Measurements from ENCODE around the gene TIMM17A.

The TIMM17A gene

DNA sequence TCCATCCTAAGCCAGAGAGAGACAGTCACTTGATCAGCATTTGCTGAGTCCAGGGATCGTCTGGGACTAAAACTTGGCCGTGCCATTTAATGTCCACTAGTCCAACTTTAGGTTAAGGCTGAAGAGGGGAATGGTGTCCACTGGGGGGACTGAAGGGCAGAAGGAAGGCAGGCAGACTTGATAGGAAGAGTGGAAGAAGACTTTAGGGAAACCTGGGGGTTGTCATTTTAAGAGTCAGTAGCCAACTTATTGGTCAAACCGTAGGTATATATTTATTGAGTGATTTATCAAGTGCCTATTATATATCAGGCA is 7.7 kb upstream of the TIMM17A start:
- H3K4ac ChIP-seq (ENCODE audit: low read depth, low read length), result no peak overlapping the region
- H3K4me3 ChIP-seq (ENCODE audit: low read depth, low read length), result no peak overlapping the region
- no peaks in the 10 kb centered on the region for H3K79me2 ChIP-seq (ENCODE audit: control insufficient read depth, insufficient read depth, low read length, poor library complexity)
- no peak overlapping the region for H3K9ac ChIP-seq (ENCODE audit: low read length)
- no peak overlapping the region for H3K23ac ChIP-seq (ENCODE audit: low read length)
- no peak for DNase-seq
- H3K36me3 ChIP-seq (ENCODE audit: control insufficient read depth in 1 of 2, insufficient read depth in 2 of 2, low read length in 2 of 2), result no peaks in the 10 kb centered on the region
- no peaks in the 10 kb centered on the region for H3K9me3 ChIP-seq (ENCODE audit: insufficient read depth, low read depth, low read length)
- peaks cover 4% of the 10 kb centered on the region for H3K79me1 ChIP-seq (ENCODE audit: low read length)
- H2AK5ac ChIP-seq (ENCODE audit: low read length), result peak overlapping the region; percentile 29
- H4K12ac ChIP-seq (ENCODE audit: low read depth, low read length), result no peak overlapping the region
- H4K8ac ChIP-seq (ENCODE audit: low read depth, low read length), result no peak overlapping the region
- no peak overlapping the region for H3K18ac ChIP-seq (ENCODE audit: low read length)
- H2AFZ ChIP-seq (ENCODE audit: insufficient read depth, low read length, poor library complexity), result no peak overlapping the region
- H4K91ac ChIP-seq (ENCODE audit: low read depth, low read length), result no peak overlapping the region
- H3K4me2 ChIP-seq (ENCODE audit: low read length), result no peak overlapping the region
- no peak overlapping the region for H2BK5ac ChIP-seq (ENCODE audit: low read depth, low read length, poor library complexity)
- H3K27me3 ChIP-seq (ENCODE audit: insufficient read depth, low read length), result no peaks in the 10 kb centered on the region
- H3K4me1 ChIP-seq (ENCODE audit: control insufficient read depth in 1 of 2, insufficient read depth in 2 of 2, low read length in 2 of 2), result peaks cover 7 to 12% of the 10 kb centered on the region in 2 experiments
- no CpG with 5 or more reads among the region's 3 CpGs for WGBS (ENCODE audit: extremely low coverage, insufficient coverage, insufficient read length)
- no peak overlapping the region for H3K14ac ChIP-seq (ENCODE audit: low read length)
- no peak overlapping the region for H2BK120ac ChIP-seq (ENCODE audit: insufficient read depth, low read length, poor library complexity)
- H3K27ac ChIP-seq (ENCODE audit: low read depth, low read length), result no peak overlapping the region
- H2BK12ac ChIP-seq (ENCODE audit: low read length), result peak overlapping the region; percentile 52

DNA sequence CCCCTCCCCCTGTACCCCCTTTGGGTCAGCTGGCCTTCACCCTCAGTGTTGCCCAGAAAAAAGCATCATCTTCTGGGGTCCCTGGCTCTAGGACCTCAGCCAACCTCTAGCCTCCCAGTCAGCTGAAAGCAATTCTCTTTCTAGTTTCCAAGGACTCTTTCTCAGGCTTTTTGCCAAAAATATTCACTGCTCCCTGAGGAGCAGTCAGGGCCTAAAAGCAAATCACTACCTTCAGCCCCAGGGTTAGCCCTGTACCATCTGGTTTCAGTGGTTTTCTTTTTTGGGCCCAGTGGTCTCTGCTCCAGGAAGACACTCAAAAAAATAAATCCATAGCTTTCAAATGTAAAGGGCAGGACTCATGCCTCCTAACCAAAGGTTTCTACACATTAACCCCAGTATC is 5.8 kb upstream of the TIMM17A start:
- no peaks in the 10 kb centered on the region for H3K79me2 ChIP-seq (ENCODE audit: control insufficient read depth, insufficient read depth, low read length, poor library complexity)
- no peaks in the 10 kb centered on the region for H3K9me3 ChIP-seq (ENCODE audit: insufficient read depth, low read depth, low read length)
- no peak overlapping the region for H3K4me3 ChIP-seq (ENCODE audit: low read depth, low read length)
- peak overlapping the region; percentile 14 for H2BK12ac ChIP-seq (ENCODE audit: low read length)
- H3K9ac ChIP-seq (ENCODE audit: low read length), result no peak overlapping the region
- H2AK5ac ChIP-seq (ENCODE audit: low read length), result no peak overlapping the region
- H4K8ac ChIP-seq (ENCODE audit: low read depth, low read length), result no peak overlapping the region
- H4K12ac ChIP-seq (ENCODE audit: low read depth, low read length), result no peak overlapping the region
- H3K4me2 ChIP-seq (ENCODE audit: low read length), result no peak overlapping the region
- H3K36me3 ChIP-seq (ENCODE audit: control insufficient read depth in 1 of 2, insufficient read depth in 2 of 2, low read length in 2 of 2), result no peaks in the 10 kb centered on the region
- no peak overlapping the region for H2AFZ ChIP-seq (ENCODE audit: insufficient read depth, low read length, poor library complexity)
- H3K14ac ChIP-seq (ENCODE audit: low read length), result no peak overlapping the region
- no peak overlapping the region for H3K4ac ChIP-seq (ENCODE audit: low read depth, low read length)
- no peak overlapping the region for H4K91ac ChIP-seq (ENCODE audit: low read depth, low read length)
- no peaks in the 10 kb centered on the region for H3K27me3 ChIP-seq (ENCODE audit: insufficient read depth, low read length)
- no peak for DNase-seq
- H2BK5ac ChIP-seq (ENCODE audit: low read depth, low read length, poor library complexity), result no peak overlapping the region
- no peak overlapping the region for H2BK120ac ChIP-seq (ENCODE audit: insufficient read depth, low read length, poor library complexity)
- H3K4me1 ChIP-seq (ENCODE audit: control insufficient read depth in 1 of 2, insufficient read depth in 2 of 2, low read length in 2 of 2), result peaks cover 9 to 12% of the 10 kb centered on the region in 2 experiments
- H3K79me1 ChIP-seq (ENCODE audit: low read length), result peaks cover 4% of the 10 kb centered on the region
- H3K23ac ChIP-seq (ENCODE audit: low read length), result no peak overlapping the region
- no peak overlapping the region for H3K18ac ChIP-seq (ENCODE audit: low read length)
- H3K27ac ChIP-seq (ENCODE audit: low read depth, low read length), result no peak overlapping the region

DNA sequence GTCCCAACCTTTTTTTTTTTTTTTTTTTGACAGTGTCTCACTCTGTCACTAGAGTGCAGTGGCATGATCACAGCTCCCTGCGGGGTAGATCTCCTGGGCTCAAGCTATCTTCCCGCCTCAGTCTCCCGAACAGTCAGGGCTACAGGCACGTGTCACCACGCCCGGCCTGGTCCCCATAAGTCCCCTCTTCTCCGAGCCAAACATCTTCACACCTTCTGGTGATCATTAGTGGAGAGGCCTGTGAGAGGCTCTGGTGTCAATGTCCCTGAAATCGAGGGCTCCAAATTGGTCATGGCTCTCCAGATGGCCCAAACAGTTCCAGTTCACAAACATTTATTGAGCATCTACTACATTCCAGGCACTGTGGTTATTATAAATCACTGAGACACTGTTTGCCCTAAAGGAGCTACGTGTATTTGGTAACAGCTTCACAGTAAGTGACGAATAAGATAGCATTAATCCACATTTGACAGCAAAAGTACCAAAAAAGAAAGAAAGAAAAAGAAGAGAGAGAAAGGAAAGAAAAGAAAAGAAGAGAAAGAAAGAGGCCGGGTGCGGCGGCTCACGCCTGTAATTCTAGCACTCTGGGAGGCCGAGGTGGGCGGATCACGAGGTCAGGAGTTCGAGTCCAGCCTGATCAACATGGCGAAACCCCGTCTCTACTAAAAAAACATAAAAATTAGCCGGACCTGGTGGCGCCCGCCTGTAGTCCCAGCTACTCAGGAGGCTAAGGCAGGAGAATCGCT is 867 bp upstream of the TIMM17A start:
- peak overlapping the region; percentile 63 for H4K12ac ChIP-seq (ENCODE audit: low read depth, low read length)
- peak overlapping the region; percentile 46 for H3K4me2 ChIP-seq (ENCODE audit: low read length)
- H3K9me3 ChIP-seq (ENCODE audit: insufficient read depth, low read depth, low read length), result no peaks in the 10 kb centered on the region
- peaks cover 5% of the 10 kb centered on the region for H3K79me2 ChIP-seq (ENCODE audit: control insufficient read depth, insufficient read depth, low read length, poor library complexity)
- no peak overlapping the region for H2AK5ac ChIP-seq (ENCODE audit: low read length)
- H4K8ac ChIP-seq (ENCODE audit: low read depth, low read length), result peak overlapping the region; percentile 46
- peak overlapping the region; percentile 45 for H4K91ac ChIP-seq (ENCODE audit: low read depth, low read length)
- no peak overlapping the region for H3K4ac ChIP-seq (ENCODE audit: low read depth, low read length)
- no peak overlapping the region for H2BK12ac ChIP-seq (ENCODE audit: low read length)
- H3K36me3 ChIP-seq (ENCODE audit: control insufficient read depth in 1 of 2, insufficient read depth in 2 of 2, low read length in 2 of 2), result peaks cover 9 to 15% of the 10 kb centered on the region in 2 experiments
- no peak overlapping the region for H2BK5ac ChIP-seq (ENCODE audit: low read depth, low read length, poor library complexity)
- no peak overlapping the region for H3K14ac ChIP-seq (ENCODE audit: low read length)
- peak overlapping the region; percentile 38 for H3K27ac ChIP-seq (ENCODE audit: low read depth, low read length)
- no peak overlapping the region for H2AFZ ChIP-seq (ENCODE audit: insufficient read depth, low read length, poor library complexity)
- H2BK120ac ChIP-seq (ENCODE audit: insufficient read depth, low read length, poor library complexity), result no peak overlapping the region
- peaks cover 0 to 2% of the 10 kb centered on the region in 2 experiments for H3K4me1 ChIP-seq (ENCODE audit: control insufficient read depth in 1 of 2, insufficient read depth in 2 of 2, low read length in 2 of 2)
- no CpG with 5 or more reads among the region's 24 CpGs for WGBS (ENCODE audit: extremely low coverage, insufficient coverage, insufficient read length)
- H3K23ac ChIP-seq (ENCODE audit: low read length), result no peak overlapping the region
- peak; percentile 6 to 39 for DNase-seq
- peak overlapping the region; percentile 62 for H3K4me3 ChIP-seq (ENCODE audit: low read depth, low read length)
- peaks cover 4% of the 10 kb centered on the region for H3K79me1 ChIP-seq (ENCODE audit: low read length)
- no peak overlapping the region for H3K18ac ChIP-seq (ENCODE audit: low read length)
- H3K27me3 ChIP-seq (ENCODE audit: insufficient read depth, low read length), result no peaks in the 10 kb centered on the region
- H3K9ac ChIP-seq (ENCODE audit: low read length), result no peak overlapping the region

DNA sequence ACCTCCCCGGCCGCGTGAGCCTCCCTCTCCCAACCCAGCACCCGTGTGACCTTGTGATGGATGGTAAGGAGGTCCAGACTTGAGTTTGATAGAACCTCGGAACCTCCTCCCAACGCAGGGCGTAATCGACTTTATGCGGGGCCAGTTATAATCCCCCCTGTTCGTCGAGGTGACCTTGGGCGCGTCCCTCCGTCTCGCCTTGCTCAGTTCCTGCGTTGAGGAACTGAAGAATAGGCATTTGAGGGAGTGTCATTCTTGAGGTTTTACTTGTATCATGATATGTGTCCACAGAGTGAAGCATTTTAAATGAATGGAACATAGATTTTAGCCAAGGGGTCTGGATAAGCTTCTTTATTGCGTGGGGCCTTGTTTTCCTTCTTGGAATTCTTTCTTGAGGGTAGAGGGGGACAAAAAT is 433 bp downstream of the TIMM17A start:
- H3K14ac ChIP-seq (ENCODE audit: low read length), result peak overlapping the region; percentile 92
- peak overlapping the region; percentile 97 for H3K4ac ChIP-seq (ENCODE audit: low read depth, low read length)
- no peaks in the 10 kb centered on the region for H3K27me3 ChIP-seq (ENCODE audit: insufficient read depth, low read length)
- H3K4me3 ChIP-seq (ENCODE audit: low read depth, low read length), result peak overlapping the region; percentile 97
- H2BK12ac ChIP-seq (ENCODE audit: low read length), result no peak overlapping the region
- H3K4me1 ChIP-seq (ENCODE audit: control insufficient read depth in 1 of 2, insufficient read depth in 2 of 2, low read length in 2 of 2), result peaks cover 0 to 2% of the 10 kb centered on the region in 2 experiments
- peak overlapping the region; percentile 87 for H3K4me2 ChIP-seq (ENCODE audit: low read length)
- peak overlapping the region; percentile 95 for H2AK5ac ChIP-seq (ENCODE audit: low read length)
- H3K23ac ChIP-seq (ENCODE audit: low read length), result no peak overlapping the region
- peak overlapping the region; percentile 89 for H3K18ac ChIP-seq (ENCODE audit: low read length)
- peak overlapping the region; percentile 95 for H4K8ac ChIP-seq (ENCODE audit: low read depth, low read length)
- peak overlapping the region; percentile 82 for H2AFZ ChIP-seq (ENCODE audit: insufficient read depth, low read length, poor library complexity)
- H2BK120ac ChIP-seq (ENCODE audit: insufficient read depth, low read length, poor library complexity), result peak overlapping the region; percentile 75
- H2BK5ac ChIP-seq (ENCODE audit: low read depth, low read length, poor library complexity), result peak overlapping the region; percentile 60
- peaks cover 4% of the 10 kb centered on the region for H3K79me1 ChIP-seq (ENCODE audit: low read length)
- no peak for DNase-seq
- no peaks in the 10 kb centered on the region for H3K9me3 ChIP-seq (ENCODE audit: insufficient read depth, low read depth, low read length)
- peaks cover 18 to 20% of the 10 kb centered on the region in 2 experiments for H3K36me3 ChIP-seq (ENCODE audit: control insufficient read depth in 1 of 2, insufficient read depth in 2 of 2, low read length in 2 of 2)
- H4K12ac ChIP-seq (ENCODE audit: low read depth, low read length), result peak overlapping the region; percentile 85
- whole genome bisulfite sequencing (ENCODE audit: extremely low coverage, insufficient coverage, insufficient read length), result no CpG with 5 or more reads among the region's 17 CpGs
- H3K79me2 ChIP-seq (ENCODE audit: control insufficient read depth, insufficient read depth, low read length, poor library complexity), result peaks cover 5% of the 10 kb centered on the region
- peak overlapping the region; percentile 94 for H3K9ac ChIP-seq (ENCODE audit: low read length)
- H3K27ac ChIP-seq (ENCODE audit: low read depth, low read length), result peak overlapping the region; percentile 36
- peak overlapping the region; percentile 78 for H4K91ac ChIP-seq (ENCODE audit: low read depth, low read length)
